CD4-positive, alpha-beta T cell treated with Interleukin-15 for 4 hours (primary cell): Measurements from ENCODE around the gene RASSF5.
A peak's percentile ranks its signal among the peaks of the same experiment; 100 is the strongest.

Source experiments
- DNase-seq: peaks from one replicate; pipeline ENCODE4 v3.0.0-alpha.2; 2020; ENCODE audit warnings: low spot score

Gene RASSF5

GRCh38 chr1:206497774-206498173 lies 9.6 kb upstream of the RASSF5 start:
- no peak for DNase-seq

GRCh38 chr1:206498685-206499084 lies 8.6 kb upstream of the RASSF5 start:
- no peak for DNase-seq

GRCh38 chr1:206500046-206500445 lies 7.3 kb upstream of the RASSF5 start:
- no peak for DNase-seq

- no peak for DNase-seq
Observed at GRCh38 chr1:206501881-206502280, 5.5 kb upstream of the RASSF5 start.

- no peak for DNase-seq
Observed at GRCh38 chr1:206502403-206502802, 4.9 kb upstream of the RASSF5 start.

- DNase-seq = no peak
Observed at GRCh38 chr1:206502812-206503211, 4.5 kb upstream of the RASSF5 start.

- DNase-seq = peak; percentile 48
Observed at GRCh38 chr1:206503591-206504362, 3.6 kb upstream of the RASSF5 start.

GRCh38 chr1:206504363-206504713 lies 3.0 kb upstream of the RASSF5 start:
- no peak for DNase-seq

- DNase-seq = no peak
Observed at GRCh38 chr1:206505702-206506355, 1.5 kb upstream of the RASSF5 start.

- no peak for DNase-seq
Observed at GRCh38 chr1:206506405-206507283, 687 bp upstream of the RASSF5 start.

GRCh38 chr1:206508130-206508889 lies 979 bp downstream of the RASSF5 start:
- DNase-seq = no peak

- DNase-seq = no peak
Observed at GRCh38 chr1:206508956-206509355, 1.6 kb downstream of the RASSF5 start.

- DNase-seq = no peak
Observed at GRCh38 chr1:206509612-206510257, 2.4 kb downstream of the RASSF5 start.

GRCh38 chr1:206510371-206510770 lies 3.0 kb downstream of the RASSF5 start:
- DNase-seq = no peak

- DNase-seq = no peak
Observed at GRCh38 chr1:206511362-206512057, 4.2 kb downstream of the RASSF5 start.

GRCh38 chr1:206512058-206512850 lies 4.9 kb downstream of the RASSF5 start:
- DNase-seq = no peak

GRCh38 chr1:206512851-206513180 lies 5.5 kb downstream of the RASSF5 start:
- DNase-seq = no peak

- no peak for DNase-seq
Observed at GRCh38 chr1:206513312-206514111, 6.2 kb downstream of the RASSF5 start.

GRCh38 chr1:206514813-206515387 lies 7.6 kb downstream of the RASSF5 start:
- no peak for DNase-seq
